Hematopoietic multipotent progenitor cell (in vitro differentiated cells): ENCODE results near the gene CD79B. TPM values are rescaled to one million over a fixed set of nuclear protein-coding genes. Genes with fewer than 3 reads are reported as not detected.

Source experiments
- DNase-seq, 3 donors: peaks; one replicate each; pipeline ENCODE4 v3.0.0-alpha.2; 2011 to 2015; ENCODE audit warnings: low read depth in 2 of 3, low spot score in 2 of 3
- total RNA-seq: library from RNA; depleted of rRNA; stranded (reverse); fragments of >200 nt; gene quantifications from one replicate; pipeline ENCODE4 v1.2.3, GENCODE V29; 2012

The CD79B gene
- total RNA-seq, 1 donor: 67.1 TPM

DNA sequence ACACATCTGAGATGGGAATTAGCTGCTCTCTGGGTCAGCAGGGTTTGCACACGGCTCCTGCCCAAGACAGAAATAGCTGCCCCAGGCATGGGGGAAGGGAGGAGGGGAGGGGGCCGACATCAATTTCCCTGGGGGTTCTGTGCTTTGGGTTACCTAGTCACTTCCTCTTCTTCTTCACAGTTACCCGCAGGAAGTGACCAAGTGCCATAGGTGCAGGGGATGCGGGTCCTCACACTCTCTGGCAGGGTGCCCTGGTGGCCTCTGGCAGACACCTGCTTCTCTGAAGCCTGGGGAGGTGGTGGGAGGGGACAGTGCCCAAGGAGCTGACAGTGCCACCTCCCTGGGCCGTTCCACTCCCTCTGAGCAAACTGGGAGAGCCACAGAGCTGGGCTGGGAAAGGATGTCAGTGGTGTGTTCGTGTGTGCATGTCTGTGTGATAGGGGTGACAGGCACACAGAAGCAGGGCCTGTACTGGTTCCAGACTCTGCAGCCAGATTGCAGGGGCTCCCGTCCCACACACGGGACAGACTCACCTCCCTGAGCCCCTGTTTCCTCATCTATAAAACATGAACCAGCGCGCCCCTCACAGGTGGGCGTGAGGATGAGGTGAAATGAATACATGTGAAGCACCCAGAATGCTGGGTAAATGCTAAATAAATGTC, 22.4 kb upstream of the CD79B start:
- peak in 2 of 3 donors; percentile 80 to 89 for DNase-seq

DNA sequence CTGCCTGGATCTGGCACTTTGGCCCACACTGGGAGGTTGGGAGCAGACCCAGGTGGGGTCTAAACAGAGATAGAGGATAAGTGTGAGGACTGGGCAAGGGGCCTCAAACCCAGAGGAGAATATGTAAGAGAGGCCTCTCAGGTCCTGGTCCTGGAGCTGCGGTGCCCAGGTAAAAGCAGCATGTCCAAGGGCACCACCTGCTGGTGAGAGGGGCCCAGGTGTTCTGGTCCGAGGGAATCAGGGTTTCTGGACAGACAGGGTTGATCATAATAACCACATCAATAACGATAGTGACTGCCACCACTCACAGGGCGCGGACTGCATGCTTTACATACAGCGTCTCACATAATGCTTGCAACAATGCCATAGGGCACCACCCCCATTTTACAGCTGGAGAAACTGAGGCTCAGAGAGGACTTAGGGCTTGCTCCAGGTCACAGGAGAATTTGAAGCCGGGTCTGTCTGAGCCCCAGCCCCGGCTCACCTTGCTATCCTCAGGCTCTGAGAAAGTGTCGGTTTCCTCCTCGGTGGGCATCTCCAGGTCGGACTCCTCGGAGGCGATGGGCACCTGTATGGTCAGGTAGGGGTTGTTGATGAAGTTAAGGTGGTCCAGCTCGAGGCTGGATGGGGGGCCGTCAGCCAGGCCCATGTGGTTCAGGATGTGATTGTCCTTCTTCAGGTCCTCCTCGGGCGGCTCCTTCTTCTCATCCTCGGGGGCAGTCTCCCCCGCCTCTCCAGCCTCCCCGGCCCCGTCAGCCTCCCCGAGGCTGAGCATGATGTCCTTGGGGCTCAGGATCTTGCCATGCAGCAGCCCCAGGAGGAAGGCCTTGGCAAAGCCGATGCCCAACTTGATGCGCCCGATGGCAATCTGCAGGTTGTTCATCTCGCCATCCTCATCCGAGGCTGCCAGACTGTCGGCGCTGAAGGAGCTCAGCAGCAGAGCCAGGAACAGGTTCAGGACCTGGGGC, 19.1 kb upstream of the CD79B start:
- no peak for DNase-seq

DNA sequence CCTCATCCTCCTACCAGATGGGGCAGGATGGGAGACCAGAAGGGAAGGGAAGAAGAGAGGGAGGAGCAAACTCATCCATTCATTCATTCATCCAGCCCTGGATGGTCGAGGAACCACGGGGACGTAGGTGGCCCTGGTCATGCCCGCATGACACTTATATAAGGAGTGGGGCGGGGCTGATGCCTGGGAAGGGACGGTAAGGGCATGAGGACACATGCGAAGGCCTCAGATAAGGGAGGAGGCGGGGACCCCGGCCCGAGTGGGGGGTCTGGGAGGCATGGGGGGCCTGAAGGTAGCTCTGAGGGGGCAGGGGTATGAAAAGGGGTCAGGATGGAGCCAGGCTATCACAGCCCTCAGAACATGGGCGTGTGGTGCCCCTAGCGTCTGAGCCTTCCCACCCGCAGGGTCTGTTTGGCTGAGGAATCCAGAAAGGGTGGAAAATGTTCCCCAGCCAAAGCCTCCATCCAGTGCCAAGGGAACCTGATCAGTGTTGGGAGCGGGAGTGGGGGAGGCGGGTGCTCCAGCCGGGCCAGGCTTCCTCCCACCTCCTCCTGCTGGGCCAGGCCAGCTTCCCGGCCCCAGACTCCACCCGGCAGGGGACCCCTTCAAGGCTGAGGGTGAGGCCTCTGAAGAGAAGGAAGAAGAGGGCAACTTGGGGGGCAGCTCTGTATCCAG, 17.6 kb upstream of the CD79B start:
- no peak for DNase-seq

DNA sequence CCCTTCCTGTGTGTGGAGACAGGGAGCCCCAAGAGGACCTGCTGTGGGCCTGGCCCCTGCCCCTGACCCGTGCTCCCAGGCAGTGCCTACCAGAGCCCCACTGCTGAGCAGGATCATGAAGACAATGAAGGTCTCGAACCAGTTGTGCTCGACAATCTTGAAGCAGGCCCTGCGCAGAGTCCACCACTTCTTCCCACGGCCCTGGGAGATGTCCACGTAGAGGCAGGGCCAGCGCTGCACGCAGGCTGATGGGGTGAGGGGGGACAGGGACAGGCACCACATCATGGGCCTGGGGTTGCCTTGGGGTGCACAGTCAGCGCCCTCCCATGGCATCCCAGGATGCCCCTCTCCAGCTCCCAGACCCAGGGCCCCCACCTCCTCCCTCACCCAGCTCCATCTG, 16.4 kb upstream of the CD79B start:
- no peak for DNase-seq

DNA sequence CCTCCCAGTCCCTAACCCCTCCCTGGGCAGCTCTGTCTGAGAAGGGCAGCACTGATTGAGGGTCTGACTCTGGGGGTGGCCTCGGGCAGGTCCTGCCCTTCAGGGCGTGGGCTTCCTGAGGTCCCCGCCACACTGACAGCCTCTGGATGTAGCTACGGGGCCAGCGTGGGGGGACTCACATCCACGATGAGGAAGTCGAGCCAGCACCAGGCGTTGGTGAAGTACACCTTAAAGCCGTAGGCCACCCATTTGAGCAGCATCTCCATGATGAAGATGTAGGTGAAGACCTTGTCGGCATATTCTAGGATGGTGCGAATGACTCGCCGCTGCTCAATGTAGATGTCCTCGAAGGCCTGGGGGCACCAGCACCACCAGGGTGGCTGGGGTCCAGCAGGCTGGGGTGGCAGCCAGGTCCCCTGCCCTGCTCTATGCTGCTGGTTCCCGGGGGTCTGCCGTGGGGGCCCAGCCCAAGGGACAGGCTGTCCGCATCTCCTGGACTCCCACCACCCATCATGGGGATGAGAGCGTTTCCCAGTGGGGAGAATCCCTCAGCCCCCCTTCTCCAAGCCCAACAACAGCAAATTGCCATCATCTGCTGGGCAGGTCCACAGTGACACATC, 15.7 kb upstream of the CD79B start:
- peak in 1 of 3 donors; percentile 24 for DNase-seq

DNA sequence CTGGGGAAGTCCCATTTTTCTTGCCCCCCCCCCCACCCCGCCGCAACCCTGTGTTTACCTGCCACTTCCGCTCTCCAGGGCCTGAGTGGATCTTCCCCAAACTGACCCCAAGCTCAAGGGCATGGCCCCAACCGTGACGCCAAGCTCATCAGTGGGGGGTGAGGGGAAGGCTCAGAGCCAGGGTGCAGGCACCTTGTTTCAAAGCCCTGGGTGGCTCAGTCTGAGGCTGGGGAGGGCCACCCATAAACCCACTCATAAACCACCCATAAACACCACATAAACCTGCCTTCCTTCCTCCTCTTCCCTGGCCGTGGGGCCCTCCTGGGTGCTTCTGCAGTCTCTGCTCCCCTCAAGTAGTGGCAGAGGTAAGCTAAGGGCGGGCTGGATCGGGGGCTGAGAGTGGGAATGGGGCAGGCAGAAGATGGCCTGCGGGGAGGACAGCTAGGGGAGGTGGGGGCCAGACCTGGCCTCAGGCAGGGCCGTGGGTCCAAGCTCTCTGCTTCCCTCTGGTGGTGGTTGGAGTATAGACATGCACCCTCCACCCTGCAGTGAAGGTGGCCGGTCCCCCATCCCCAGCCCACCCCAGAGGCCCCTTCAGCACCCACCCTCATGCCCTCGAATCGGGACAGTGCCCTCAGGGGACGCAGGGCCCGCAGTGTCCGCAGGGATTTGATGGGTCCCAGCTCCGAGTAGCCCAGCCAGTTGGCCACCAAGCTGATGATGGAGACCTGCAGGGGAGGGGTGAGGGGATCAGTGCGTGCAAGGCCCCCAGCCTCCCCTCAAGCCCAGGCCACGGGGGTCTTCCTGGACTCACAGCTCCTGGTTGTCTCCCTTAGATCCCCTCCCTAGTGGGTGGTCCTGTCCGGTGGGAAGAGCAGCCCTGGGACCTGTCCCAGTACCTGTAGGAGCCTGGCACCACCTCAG, 14.6 kb upstream of the CD79B start:
- peak; percentile 45 to 67 (median 52) for DNase-seq

DNA sequence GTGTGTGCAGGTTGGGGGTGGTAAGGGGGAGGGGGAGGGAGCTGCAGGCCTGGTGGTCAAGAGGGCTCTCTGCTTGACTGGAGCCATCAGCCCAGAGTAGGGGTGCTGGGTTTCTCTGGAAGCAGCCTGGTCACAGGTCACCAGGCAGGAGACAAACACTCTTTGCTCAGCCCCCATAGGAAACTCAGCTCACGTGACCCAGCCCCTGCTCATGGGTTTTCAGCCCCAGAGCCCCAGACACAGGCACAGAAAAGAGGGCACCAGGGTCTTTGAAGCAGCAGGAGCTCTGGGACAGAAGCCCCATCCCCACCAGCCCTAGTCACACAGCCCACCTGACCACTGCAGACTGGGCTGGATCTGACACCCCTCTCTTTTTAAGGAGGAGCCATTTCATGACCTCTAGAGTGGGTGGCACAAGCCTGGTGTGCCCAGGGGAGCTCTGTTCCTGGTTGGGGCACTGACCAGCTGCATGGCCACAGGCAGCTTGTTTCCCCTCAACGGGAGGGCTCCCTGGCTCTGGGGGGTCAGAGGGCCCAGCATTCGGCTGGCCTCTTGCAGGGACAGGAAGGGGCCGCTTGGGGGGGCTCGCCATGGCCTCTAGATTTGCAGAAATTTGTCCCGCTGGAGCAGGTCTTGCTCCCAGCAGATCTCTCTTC, 13.8 kb upstream of the CD79B start:
- no peak for DNase-seq

DNA sequence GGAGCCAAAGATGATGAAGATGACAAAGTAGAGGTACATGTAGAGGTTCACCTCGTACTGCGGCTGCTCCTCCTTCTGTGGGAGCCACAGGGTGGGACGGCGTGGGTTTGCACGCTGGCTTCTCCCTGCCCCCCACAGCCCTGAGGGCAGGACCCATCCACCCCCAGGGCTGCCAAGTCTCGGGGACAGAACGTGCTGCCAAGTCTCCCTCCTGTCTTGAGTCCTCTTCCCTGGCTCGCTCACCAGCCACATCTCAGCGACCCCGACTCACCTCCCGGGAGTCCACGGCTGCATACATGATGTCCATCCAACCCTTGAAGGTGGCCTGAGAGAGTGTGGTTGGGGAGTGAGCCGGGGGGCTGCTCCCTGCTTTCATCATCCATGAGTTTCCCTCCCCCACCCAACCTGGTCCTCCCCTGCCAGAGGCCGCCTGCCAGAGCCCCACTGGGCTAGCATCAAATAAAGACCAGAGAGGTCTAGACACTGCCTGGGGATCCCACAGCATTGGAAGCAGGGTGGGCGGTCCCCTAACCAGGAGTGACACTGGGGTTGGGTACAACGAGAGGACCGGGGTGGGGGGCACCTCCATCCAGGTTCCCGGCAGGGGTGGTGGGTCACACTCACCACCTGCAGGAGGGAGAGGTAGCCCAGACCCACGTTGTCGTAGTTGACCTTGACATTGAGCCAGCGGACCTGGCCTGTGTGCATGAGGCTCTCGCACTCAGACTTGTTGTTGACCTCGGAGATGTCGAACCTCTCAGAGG, 12.8 kb upstream of the CD79B start:
- no peak for DNase-seq

DNA sequence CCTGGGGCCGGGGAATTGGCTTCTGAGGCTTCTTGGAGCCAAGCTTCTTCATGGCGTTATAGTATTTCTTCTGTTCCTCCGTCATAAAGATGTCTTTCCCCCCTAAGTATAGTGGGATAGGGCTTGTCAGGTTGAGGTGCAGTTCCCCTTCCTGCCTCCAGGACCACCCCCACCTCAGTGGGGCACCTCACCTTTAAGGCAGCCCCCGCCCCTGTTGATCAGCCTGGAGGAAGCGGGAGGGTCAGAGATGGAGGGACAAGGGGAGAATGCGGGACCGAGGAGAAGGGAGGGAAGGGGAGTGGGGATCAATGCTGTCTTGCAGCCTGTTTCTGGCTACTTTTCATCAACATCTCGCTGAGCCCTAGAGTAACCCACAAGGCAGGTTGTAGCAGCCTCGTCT, 11.6 kb upstream of the CD79B start:
- no peak for DNase-seq

DNA sequence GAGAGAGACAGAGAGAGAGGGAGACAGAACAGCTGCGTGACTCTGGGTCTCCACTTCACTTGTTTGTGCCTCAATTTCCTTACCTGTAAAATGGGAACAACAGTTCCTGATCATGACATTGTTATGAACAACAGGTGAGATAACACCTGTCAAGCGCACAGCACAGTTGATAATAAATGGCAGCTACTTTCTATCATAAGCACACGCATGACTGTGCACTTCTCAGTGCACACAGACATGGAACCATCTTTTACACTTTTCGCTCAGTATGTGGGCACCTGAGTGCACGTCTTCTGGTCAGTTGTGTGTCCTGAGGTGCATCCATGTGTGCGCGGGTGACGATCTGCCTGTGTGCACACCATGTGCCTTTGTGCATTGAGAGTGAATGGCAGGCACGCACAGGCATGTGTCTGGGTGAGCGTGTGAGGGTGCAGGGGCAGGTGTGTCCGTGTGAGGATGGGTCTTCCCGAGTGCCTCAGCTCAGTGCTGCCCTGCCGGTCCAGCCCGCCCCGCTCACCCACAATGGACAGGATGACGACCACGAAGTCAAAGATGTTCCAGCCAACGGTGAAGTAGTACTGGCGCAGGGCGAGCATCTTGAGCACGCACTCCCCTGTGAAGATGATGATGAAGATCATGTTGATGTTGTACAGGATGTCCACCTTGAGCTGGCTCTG, 10.3 kb upstream of the CD79B start:
- DNase-seq: no peak

DNA sequence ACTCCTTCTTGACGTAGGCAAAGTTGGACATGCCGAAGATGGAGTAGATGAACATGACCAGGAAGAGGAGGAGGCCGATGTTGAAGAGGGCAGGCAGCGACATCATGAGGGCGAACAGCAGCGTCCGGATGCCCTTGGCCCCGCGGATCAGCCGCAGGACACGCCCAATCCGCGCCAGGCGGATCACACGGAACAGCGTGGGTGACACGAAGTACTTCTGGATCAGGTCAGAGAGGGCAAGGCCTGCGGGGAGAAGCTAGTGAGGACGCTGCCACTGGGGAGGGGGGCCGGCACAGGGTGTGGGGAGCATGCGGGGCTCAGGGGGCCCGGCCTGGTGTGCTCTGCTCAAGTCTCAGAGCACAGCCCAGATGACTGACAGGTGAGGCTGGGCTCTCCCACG, 9.6 kb upstream of the CD79B start:
- DNase-seq: no peak

DNA sequence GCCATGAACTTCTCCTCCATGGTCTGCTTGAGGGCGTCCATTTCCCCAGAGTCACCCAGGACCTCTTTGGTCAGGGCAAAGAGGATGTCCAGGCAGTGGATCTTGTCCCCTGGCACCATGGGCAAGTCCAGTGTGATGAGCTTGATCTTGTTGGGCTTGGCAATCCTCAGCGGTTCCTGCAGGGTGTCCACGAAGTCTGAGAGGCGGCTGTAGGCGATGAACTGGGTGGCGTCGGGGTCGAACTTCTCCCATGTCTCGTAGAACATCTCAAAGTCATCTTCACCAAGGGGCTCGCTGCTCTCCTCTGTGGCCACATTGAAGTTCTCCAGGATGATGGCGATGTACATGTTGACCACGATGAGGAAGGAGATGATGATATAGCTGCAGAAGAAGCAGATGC, 9.0 kb upstream of the CD79B start:
- DNase-seq: no peak

DNA sequence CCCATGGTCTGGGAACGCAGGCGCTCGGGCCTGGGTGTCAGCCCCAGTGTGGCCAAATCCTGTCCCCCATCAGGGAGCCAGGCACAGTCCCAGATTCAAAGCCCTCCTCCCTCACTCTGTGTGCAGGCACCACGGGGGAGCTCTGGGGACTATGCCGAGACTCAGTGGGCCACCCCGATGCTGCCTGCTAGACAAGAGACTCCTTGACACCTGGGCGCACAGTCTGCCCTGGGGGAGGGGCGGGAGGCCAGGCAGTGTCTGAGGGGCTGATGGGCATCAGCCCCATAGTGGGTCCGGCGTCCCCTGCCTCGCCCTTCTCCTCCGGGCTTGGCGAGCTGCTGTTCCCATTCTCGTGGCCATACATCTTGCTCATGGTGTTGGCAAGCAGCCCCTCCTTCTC, 8.5 kb upstream of the CD79B start:
- DNase-seq: no peak

DNA sequence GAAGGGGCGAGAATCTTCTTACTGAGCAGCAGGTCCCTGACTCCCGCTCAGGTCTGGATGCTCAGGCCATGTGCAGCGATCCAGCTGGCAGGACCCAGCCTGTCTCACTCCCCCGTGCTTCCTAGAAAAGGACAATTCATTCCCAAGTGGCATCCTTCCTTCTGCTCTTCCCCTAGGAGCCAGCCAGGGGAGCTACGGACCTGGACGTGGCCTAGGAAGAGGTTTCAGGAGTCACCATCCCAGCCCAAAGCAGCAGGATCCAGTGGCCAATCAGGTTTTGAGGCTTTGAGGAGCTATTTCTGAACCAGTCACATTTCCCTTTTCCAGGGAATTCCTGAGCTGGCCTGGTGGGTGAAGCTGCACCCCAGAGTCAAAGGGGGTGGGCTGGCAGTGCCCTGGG, 7.8 kb upstream of the CD79B start:
- DNase-seq: no peak

DNA sequence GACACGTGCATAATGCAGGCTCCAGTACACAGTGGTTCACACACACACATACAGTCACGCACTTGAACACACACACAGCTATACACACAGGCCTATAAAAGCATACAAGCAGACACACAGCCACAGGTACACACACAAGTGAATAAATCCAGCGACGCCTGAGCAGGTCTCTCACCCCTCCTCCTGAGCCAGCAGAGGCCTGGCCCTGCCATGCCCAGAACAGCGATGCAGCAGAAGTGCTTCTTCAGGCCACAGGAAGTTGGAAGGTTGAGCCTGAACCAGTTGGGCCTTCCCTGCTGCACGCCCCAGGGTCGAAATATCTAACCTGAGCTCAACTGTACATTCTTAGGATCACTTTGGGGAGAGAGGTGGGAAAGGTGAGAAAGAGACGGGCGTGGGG, 7.3 kb upstream of the CD79B start:
- no peak for DNase-seq

DNA sequence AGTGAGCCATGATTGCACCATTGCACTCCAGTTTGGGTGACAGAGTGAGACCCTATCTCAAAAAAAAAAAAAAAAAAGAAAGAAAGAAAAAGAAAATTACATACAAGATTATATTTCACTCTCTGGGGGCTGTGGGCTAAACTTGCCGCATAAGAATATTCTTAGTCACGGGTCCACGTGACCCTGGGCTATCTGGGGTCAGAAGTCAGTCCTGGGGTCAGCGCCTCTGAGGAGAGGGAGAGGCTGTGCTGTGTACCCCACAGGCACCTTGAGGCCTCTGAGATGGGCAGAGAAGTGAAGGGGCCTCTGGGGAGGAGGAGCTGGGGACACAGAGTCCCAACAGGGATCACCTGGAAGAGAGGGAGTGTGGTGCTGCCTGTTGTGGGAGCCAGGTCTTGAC, 5.8 kb upstream of the CD79B start:
- DNase-seq: no peak

DNA sequence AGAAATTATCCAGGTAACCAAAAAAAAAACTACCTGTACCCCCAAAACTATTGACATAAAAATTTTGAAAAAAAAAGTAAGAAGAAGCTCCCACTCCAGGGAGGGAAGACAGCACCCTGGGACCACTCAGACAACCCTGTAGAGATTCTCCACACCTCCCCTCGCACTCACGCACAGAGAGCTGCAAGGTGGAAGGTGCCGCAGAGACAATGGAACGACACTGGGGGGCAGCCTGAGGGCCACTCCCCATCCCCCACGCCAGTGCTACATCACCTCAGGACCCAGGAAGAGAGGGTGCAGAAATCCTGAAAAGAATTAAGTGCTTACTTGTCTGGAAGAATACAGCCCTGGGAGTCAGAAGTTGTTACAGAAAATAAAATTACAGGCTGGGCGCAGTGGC, 5.2 kb upstream of the CD79B start:
- no peak for DNase-seq
